Fibroblast of pulmonary artery (primary cell): ENCODE data around the gene NANP.
"Not testable (repeated sequence)": the region's sequence is repeated elsewhere in the genome, so short reads cannot be mapped to it uniquely, and the experiment has no call there.

ENCODE experiments used
- DNase-seq: peaks from one replicate; pipeline ENCODE4 v3.0.0-alpha.2; 2010; ENCODE audit warnings: low read depth
- H3K4me3 ChIP-seq: replicated peaks from 2 replicates; pipeline ENCODE4 v1.5.1; 2011; ENCODE audit warnings: low read depth, mild to moderate bottlenecking, control low read depth, low read length, moderate library complexity
- CTCF ChIP-seq: IDR thresholded peaks from 2 replicates; pipeline ENCODE4 v1.5.1; 2011; ENCODE audit warnings: mild to moderate bottlenecking, control low read depth, low read length, inconsistent platforms; ENCODE audit errors: missing control alignments

Gene NANP

GRCh38 chr20:25592135-25592852 lies 31.5 kb downstream of the NANP start:
- TF ChIP-seq CTCF: no peak
- no peak overlapping the region for H3K4me3 ChIP-seq
- DNase-seq: no peak

GRCh38 chr20:25590778-25591177 lies 33.0 kb downstream of the NANP start:
- H3K4me3 ChIP-seq, DNase-seq: not testable (repeated sequence)

GRCh38 chr20:25588491-25588890 lies 35.3 kb downstream of the NANP start:
- TF ChIP-seq CTCF: no peak
- H3K4me3 ChIP-seq: no peak overlapping the region
- DNase-seq: no peak

GRCh38 chr20:25587536-25587935 lies 36.3 kb downstream of the NANP start:
- DNase-seq: no peak
- no peak overlapping the region for H3K4me3 ChIP-seq
- TF ChIP-seq CTCF: no peak

- DNase-seq: no peak
- no peak for TF ChIP-seq CTCF
- H3K4me3 ChIP-seq: no peak overlapping the region
These were observed 36.9 kb downstream of the NANP start for GRCh38 chr20:25586877-25587276.

GRCh38 chr20:25584905-25585704 lies 38.7 kb downstream of the NANP start, which contains the start of gene NINL:
Gene NINL, minus strand, starts transcription at chr20:25585531. Its CDS starts 58,944 bp downstream, at chr20:25526587.
- peak; percentile 61 for DNase-seq
- peak within 1 kb of the TSS; percentile 65 for H3K4me3 ChIP-seq
- TF ChIP-seq CTCF: no peak

- not testable (repeated sequence) for DNase-seq, H3K4me3 ChIP-seq
These were observed 40.2 kb downstream of the NANP start for GRCh38 chr20:25583607-25584006.

GRCh38 chr20:25580711-25581110 lies 43.1 kb downstream of the NANP start:
- no peak overlapping the region for H3K4me3 ChIP-seq
- no peak for TF ChIP-seq CTCF
- peak; percentile 44 for DNase-seq
